Left lung (tissue), 10 donors: ENCODE measurements around the gene HEPN1. TPM values are rescaled to one million over a fixed set of nuclear protein-coding genes. Genes with fewer than 3 reads are reported as not detected.
A peak's percentile ranks its signal among the peaks of the same experiment; 100 is the strongest.

Experiments
- ATAC-seq: fragments of 200-7000 bp; cut with Tn5 transposase; one replicate; pipeline ENCODE4 v1.9.1; 2020; ENCODE audit warnings: moderate library complexity
- DNase-seq, 4 donors: peaks; one replicate each; pipeline ENCODE4 v3.0.0-alpha.2; 2013 to 2020
- H3K27ac ChIP-seq, 2 donors: fragments of 200-600 bp; sonication (generic) in 1 of 2; one replicate each; pipeline versions ENCODE4 v1.5.0 to v1.8.0; 2020 to 2021
- H3K27me3 ChIP-seq, 2 donors: fragments of 200-600 bp; sonication (generic) in 1 of 2; one replicate each; pipeline versions ENCODE4 v1.5.0 to v1.8.0; 2020 to 2021
- H3K36me3 ChIP-seq, 2 donors: fragments of 200-600 bp; sonication (generic) in 1 of 2; one replicate each; pipeline versions ENCODE4 v1.5.0 to v1.8.0; 2020 to 2021
- H3K4me1 ChIP-seq, 2 donors: fragments of 200-600 bp; one replicate each; pipeline ENCODE4 v1.8.0; 2021
- H3K4me3 ChIP-seq, 2 donors: fragments of 200-600 bp; sonication (generic) in 1 of 2; one replicate each; pipeline versions ENCODE4 v1.5.0 to v1.8.0; 2020 to 2021; ENCODE audit warnings: mild to moderate bottlenecking in 1 of 2
- H3K9me3 ChIP-seq, 2 donors: fragments of 200-600 bp; sonication (generic) in 1 of 2; one replicate each; pipeline versions ENCODE4 v1.5.0 to v1.8.0; 2020 to 2021
- intact Hi-C, 2 donors: fragments of 100-400 bp; cut with DNase I; formaldehyde crosslinking; loops; one replicate each; pipeline versions ENCODE4 v1.11.2 to v1.14.2; 2022
- polyA plus RNA-seq, 6 donors: library from polyadenylated mRNA; unstranded; fragments of 120-200 nt; gene quantifications; one replicate each; pipeline ENCODE4 v1.2.1, GENCODE V29; 2013; ENCODE audit not compliant: insufficient read length in 6 of 6
- total RNA-seq, 2 donors: library from RNA; stranded (reverse); fragmentation: NEBNext Ultra II Directional; extraction: Animal tissue kit (Norgen Biotek cat#: 25700); gene quantifications; one replicate each; pipeline ENCODE4 v1.2.1, GENCODE V29; 2021
- TF ChIP-seq, protein P1 (sequence below), 2 donors: fragments of 200-600 bp; sonication (generic) in 1 of 2; IDR thresholded peaks; one replicate each; pipeline versions ENCODE4 v1.5.0 to v1.8.0; 2021; ENCODE audit warnings: antibody characterized with exemption in 2 of 2
- donor health status: DM: no; HTN: yes; CAD: no.
- donor health status: DM: no; HTN: no; CAD: no.

HEPN1 gene
- total and polyA plus RNA-seq, 8 donors: 0.15 TPM; not detected in 7

DNA sequence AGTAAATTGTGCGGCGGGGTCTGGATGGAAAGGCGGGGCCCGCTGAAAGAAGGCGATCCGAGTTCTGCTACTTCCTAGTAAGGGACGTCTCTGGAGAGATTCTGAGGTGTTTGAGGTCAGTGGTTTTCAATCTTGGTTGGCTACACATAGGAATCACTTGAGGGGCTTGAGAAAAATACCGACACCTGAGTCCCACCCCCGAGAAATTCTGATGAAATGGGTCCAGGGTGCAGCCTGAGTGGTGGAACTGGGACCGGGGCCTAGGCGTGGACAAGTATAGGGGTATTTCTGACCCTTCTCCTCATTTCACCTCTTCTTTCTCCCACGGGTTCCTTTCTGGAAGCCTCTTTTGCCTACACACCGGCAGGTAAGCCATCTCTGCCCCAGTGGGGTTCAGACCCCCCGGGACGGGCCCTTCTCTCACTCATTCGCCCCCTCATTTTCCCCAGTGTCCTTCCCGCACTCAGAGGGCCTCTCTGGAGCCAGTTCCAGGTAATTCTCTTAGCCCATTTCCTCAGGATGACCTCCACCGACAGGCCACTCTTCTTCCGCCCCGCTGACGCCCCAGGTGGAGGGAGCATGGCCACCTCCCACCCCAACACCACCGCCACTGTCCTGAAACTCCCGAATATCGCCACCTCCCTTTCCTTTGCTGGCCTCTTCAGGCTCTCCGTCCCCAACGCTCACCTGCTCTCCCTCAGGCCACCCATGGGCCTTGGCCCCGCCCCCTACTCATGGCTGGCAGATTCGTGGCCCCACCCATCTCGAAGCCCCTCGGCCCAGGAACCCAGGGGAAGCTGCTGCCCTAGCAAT lies 42.0 kb upstream of the HEPN1 start:
- Histone ChIP-seq H3K4me1 (peaks cover 11 to 17% of the 10 kb centered on the region in 2 donors), H3K27me3 (peaks cover 10 to 58% of the 10 kb centered on the region in 2 donors), H3K4me3 (peak overlapping the region; percentile 43 to 58), H3K27ac (peak overlapping the region in 1 of 2 donors; percentile 81), H3K36me3 (no peaks in the 10 kb centered on the region), H3K9me3 (no peaks in the 10 kb centered on the region)
- ATAC-seq: peak; percentile 1
- no peak for DNase-seq
- TF ChIP-seq, protein P1, sequence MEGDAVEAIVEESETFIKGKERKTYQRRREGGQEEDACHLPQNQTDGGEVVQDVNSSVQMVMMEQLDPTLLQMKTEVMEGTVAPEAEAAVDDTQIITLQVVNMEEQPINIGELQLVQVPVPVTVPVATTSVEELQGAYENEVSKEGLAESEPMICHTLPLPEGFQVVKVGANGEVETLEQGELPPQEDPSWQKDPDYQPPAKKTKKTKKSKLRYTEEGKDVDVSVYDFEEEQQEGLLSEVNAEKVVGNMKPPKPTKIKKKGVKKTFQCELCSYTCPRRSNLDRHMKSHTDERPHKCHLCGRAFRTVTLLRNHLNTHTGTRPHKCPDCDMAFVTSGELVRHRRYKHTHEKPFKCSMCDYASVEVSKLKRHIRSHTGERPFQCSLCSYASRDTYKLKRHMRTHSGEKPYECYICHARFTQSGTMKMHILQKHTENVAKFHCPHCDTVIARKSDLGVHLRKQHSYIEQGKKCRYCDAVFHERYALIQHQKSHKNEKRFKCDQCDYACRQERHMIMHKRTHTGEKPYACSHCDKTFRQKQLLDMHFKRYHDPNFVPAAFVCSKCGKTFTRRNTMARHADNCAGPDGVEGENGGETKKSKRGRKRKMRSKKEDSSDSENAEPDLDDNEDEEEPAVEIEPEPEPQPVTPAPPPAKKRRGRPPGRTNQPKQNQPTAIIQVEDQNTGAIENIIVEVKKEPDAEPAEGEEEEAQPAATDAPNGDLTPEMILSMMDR (IDR thresholded peaks at IDR 0.05): no peak
- intact Hi-C loops: no loop called here

DNA sequence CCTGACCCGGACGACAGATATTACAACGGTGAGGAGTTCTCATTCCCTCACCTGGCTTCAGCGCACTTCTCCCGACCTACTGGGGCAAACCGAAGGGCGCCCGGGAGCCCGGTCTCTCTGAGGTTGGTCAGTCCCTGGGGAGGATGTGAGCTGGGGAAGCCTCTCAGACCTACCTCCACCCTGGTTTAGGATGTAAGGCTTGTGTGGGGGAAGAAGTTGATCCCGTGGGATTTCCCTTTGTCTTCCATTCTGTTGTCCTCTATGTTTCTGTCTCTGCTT lies 41.5 kb upstream of the HEPN1 start:
- H3K9me3 ChIP-seq: no peaks in the 10 kb centered on the region
- peak overlapping the region; percentile 43 to 58 for H3K4me3 ChIP-seq
- TF ChIP-seq, protein P1 (IDR thresholded peaks at IDR 0.05): no peak
- H3K36me3 ChIP-seq: no peaks in the 10 kb centered on the region
- peaks cover 11 to 17% of the 10 kb centered on the region in 2 donors for H3K4me1 ChIP-seq
- DNase-seq: no peak
- H3K27me3 ChIP-seq: peaks cover 6 to 53% of the 10 kb centered on the region in 2 donors
- no peak for ATAC-seq
- no peak overlapping the region for H3K27ac ChIP-seq
- intact Hi-C loops: no loop called here

DNA sequence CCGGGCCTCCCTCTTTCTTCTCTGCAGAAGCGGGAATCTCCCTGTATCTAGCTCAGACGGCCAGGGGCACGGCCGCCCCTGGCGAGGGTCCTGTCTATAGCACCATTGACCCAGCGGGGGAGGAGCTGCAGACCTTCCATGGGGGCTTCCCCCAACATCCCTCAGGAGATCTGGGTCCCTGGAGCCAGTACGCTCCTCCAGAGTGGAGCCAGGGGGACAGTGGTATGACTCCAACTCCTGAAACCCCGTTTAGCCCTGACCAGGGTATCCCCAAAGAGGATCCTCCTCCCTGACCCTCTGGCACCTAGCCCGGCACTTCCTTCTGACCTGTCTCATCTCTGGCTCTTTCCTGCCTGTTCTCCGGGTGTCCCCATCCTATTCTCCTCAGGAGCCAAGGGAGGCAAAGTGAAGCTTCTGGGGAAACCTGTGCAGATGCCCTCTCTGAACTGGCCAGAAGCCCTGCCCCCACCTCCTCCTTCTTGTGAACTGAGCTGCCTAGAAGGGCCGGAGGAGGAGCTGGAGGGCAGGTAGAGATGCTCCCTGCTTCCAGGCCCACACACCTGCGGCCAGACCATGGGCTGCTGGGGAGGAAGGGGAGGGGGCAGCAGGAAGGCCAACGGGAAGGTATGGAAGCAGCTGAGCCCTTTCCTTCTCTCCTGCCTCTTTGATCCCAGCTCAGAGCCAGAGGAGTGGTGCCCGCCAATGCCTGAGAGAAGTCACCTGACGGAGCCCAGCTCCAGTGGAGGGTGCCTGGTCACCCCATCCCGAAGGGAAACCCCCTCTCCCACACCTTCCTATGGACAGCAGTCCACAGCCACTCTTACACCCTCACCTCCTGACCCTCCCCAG lies 40.9 kb upstream of the HEPN1 start:
- H3K27me3 ChIP-seq: peaks cover 0 to 47% of the 10 kb centered on the region in 2 donors
- H3K9me3 ChIP-seq: no peaks in the 10 kb centered on the region
- no peak overlapping the region for H3K27ac ChIP-seq
- ATAC-seq (no peak), DNase-seq (no peak)
- TF ChIP-seq, protein P1 (IDR thresholded peaks at IDR 0.05): no peak
- H3K4me1 ChIP-seq: peaks cover 11 to 23% of the 10 kb centered on the region in 2 donors
- H3K36me3 ChIP-seq: no peaks in the 10 kb centered on the region
- H3K4me3 ChIP-seq: peak overlapping the region in 1 of 2 donors; percentile 43
- intact Hi-C loops: no loop called here

DNA sequence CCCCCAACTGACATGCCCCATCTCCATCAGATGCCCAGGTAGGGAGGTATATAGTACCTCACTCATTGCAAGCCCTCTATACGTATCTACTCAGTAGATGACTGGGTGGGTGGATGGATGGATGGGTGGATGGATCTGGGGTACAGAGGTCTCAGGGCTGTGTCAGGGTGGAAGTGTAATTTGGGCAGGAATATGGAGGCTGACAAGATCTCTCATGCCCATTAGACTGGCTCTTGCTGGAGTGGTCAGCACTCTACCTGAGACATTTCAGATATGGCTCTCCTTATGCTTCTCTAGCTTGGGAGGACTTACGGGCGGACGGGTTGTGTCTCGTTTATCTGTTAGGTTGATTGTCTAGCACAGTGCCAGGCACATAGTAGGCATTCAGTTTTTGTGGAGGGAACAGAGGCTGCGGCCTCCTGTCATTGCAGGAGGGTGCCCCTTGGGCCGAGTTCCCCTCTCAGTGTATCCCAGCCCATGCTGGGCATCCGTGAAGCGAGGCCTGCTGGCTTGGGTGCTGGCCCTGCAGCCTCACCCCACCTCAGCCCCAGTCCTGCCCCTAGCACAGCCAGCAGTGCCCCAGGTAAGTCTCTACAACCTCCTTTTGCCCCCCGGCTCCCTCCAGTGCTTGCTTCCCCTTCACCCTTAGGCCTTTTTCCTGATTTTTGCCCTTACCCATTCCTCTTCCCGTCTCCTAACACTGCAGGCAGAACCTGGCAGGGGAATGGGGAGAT lies 40.1 kb upstream of the HEPN1 start:
- intact Hi-C loops: no loop called here
- no peak for ATAC-seq
- Histone ChIP-seq H3K27me3 (peaks cover 0 to 39% of the 10 kb centered on the region in 2 donors), H3K4me3 (no peak overlapping the region), H3K36me3 (no peaks in the 10 kb centered on the region), H3K27ac (no peak overlapping the region), H3K4me1 (peaks cover 11 to 24% of the 10 kb centered on the region in 2 donors), H3K9me3 (no peaks in the 10 kb centered on the region)
- no peak for DNase-seq
- TF ChIP-seq, protein P1 (IDR thresholded peaks at IDR 0.05): no peak
